ENCODE measurements around the gene TMEM131.
"Not testable (repeated sequence)": the region's sequence is repeated elsewhere in the genome, so short reads cannot be mapped to it uniquely, and the experiment has no call there.

The TMEM131 gene

DNA sequence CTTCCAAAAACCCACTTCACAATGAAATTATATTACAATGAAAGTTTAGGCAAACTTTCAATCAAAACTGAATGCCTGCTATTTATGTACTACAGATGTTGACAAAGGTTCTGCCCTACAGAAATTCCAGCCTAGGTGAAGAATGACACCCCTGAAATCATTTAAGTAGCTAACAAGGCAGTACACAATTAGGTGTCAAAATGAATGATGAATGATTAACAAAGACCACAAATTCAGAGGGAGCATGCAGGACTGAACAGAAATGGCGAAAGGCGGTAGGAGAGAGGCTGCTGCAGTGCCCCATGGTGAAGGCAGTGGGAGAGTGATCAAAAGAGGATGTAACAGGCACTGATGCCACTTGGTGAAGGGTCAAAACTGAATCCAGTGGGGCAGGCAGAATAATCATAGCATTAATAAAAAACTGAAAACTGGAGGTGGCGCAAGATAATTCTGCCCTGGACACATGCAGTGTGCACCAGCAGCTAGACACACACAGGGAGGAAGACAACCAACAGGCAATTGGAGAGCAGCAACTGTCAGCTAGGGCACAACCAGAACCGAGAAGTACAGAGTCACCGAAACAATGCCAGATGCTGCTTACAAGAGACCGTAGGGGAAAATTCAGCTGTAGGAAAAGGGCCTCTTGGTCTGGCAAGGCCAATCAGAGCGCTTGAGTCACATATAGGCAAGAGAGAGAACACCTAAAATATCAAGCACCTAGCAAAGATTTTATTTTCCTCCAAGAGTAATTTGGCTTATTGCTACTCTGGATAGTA, 4.5 kb downstream of the TMEM131 start:
- no peak for DNase-seq

GRCh38 chr2:97988722-97989121, 7.0 kb downstream of the TMEM131 start:
- no peak for DNase-seq

GRCh38 chr2:97985998-97986397, 9.8 kb downstream of the TMEM131 start:
- no peak for DNase-seq

GRCh38 chr2:97983698-97984097, 12.1 kb downstream of the TMEM131 start:
- no peak for DNase-seq

DNA sequence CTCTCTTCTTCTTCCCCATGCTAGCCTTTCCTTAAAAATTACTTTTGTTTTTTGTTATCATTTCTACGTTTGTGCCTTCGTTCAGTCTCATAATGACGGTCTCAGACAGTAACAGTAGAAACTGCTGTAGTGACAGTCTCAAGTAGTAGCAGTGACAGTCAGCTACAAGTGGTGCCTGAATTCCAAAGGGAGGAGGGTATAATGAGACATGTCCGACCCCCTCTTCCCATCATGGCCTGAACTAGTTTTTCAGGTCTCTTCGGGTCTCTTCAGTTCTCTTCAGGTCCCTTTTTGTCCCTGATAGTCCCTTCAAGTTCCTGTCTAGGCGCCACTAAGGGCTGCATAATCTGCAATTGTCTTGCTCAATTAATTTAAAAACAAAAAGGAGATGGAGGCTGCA, 12.6 kb downstream of the TMEM131 start:
- DNase-seq: no peak

GRCh38 chr2:97982621-97983020, 13.1 kb downstream of the TMEM131 start:
- DNase-seq: no peak

- no peak for DNase-seq
Measured at GRCh38 chr2:97981961-97982360, 13.8 kb downstream of the TMEM131 start.

- no peak for DNase-seq
Measured at GRCh38 chr2:97979904-97980303, 15.8 kb downstream of the TMEM131 start.

GRCh38 chr2:97974471-97974870, 21.3 kb downstream of the TMEM131 start:
- no peak for DNase-seq

DNA sequence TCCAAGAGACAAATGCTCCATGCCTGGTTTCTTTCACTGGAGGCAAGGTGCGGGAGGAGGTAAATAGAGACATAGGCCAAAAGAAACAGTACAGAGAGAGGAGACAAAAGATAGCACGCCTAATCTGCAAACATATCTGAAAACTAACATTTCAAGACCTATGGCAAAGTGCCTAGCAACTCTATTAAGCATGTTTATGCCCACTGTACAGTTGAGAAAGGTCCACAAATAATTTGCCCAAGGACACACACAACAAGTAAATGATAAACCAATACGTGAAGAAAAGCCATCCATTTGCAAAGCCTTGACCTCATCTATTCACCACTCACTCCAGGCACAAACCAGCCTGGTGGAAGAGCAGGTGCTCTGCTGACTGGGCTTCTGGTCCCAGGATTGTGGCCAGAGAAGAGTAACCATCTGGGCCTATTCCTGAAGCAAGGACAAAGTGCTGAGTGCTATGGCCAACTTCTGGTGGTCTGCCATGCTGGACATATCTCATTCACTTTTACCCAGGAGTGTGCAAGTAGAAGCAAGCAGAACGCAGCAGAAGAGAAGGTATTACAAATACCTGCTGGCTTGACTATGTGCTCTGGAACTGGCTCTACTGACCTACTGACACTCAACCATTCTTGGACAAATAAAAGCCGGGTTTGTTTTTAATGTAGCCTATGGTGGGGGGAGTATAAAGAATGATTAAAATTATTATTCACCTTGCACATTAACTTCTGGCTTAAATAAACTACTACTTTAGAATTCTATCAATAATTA, 25.3 kb downstream of the TMEM131 start:
- no peak for DNase-seq

DNA sequence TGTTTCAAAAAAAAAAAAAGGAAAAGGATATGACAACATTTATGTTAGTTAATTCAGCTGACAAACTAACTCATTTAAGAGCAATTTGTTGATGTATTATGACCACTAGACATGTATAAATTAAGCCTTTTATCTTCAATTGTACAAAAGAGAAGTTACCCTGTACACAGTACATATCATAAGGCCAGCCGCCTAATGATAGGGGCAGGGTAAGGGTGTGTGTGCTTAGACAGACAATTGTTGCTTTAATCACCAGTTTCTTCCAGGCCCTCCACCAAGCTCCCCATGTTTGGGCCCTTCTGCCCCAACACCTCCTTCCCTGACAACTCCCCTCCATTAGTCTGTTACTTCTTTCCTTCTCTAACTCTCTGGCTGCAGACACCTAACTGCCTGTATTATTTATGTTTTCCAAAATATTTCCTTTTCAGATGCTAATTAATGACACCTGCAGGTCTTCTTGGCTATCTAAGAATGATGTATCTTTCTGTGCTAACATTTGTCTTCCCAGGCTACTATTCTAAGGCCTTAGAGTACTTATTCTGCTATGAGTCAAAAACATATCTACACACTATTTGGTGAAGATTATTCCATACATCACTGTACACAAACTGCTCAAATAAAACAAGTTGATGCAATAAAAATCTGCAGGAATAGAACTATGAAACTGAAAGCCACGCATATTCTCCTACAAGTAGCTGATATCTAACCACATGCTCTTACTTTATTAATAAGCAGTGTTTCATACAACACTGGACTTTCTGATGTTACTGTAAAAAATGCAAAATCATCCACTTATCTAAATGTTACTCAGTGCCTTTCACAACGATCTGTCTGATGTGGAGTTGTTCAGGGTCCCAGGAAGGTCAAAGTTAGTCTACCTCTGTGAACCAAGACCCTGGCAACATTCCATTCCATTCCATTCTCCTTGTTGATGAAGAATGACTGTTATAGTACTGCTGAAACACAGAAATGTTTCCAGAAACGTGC, 26.4 kb downstream of the TMEM131 start:
- no peak for DNase-seq

DNA sequence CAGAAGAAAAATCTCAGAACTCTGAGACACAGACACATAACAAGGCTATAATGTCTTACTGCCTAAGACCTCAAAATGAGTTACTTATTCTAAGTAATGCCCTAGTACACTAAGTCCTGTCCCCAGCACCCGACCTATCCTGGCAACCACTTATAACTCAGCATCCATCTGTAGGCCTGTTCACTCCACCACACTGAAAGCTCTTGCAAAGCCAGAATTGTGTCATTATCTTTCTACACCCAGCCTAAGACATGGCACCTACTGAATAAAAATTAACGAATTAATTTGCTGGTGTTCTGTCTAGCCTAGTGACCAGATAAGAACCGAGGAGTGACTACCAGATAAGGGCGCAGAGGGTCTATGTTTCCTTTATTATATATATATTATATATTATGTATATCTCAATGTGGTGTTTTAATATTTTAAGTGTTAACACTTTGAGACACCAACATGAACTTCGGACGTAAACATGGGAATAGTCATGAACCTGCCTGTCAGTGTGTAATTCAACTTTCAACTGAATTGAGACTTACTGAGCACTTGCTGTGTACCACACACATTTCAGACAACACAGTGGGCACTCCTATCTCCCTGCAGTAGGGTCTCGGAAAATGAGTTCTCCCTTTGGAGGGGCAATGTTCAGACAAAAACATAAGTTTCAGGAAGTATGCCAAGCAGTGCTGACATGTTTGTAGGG, 27.7 kb downstream of the TMEM131 start:
- DNase-seq: no peak

- DNase-seq: no peak
Measured at GRCh38 chr2:97967216-97967592, 28.5 kb downstream of the TMEM131 start.

DNA sequence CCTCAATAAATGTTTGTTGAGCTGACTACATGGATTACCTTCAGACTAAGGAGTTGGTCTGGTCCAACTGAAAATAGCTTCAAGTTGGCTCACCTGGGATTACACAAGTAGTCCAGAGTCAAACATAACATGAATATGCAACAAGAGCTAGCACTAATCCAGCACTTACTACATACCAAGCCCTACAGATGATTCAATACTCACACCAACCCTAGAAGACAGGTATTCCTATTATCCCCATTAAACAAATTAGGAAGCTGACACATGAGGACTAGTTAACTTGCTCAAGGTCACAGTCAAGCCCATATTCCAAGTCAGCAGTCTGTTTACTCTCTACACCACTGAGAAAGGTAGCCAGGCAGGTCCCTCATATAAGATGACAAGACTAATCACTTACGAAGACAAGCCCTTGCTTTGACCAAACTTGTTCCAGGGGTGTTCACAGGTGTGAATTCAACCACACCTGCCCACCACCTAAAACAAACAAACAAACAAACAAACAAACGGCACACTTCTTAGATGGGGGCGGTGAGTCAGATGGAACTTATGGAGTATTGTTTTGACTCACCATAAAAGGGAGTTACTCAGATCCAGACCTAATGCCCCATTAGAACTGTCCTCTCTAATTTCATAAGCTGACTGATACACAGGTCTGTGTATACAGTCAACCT, 29.1 kb downstream of the TMEM131 start:
- no peak for DNase-seq

- DNase-seq: no peak
Measured at GRCh38 chr2:97965116-97965515, 30.6 kb downstream of the TMEM131 start.

GRCh38 chr2:97963880-97964279, 31.9 kb downstream of the TMEM131 start:
- no peak for DNase-seq

GRCh38 chr2:97963079-97963406, 32.7 kb downstream of the TMEM131 start:
- no peak for DNase-seq

GRCh38 chr2:97961534-97961933, 34.2 kb downstream of the TMEM131 start:
- DNase-seq: no peak

DNA sequence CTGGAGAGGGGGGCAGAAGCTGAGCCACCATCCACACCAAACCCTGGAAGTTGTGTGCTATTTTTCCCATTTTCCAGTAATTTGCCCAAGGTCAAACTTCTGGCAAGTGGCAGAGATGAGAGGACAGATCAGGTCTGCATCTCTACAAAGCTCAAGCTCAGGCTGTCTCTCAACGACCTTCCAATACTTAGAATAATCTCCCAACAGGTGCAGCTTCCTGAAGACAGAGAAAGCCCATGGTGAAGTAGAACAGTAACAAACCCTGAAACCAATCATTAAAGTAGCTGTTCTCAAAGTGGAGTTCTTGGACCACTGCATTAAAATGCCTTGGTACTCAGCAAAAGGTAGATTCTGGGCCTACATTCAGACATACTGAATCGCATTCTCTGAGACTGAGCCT, 37.6 kb downstream of the TMEM131 start:
- no peak for DNase-seq

GRCh38 chr2:97957432-97958183, 38.1 kb downstream of the TMEM131 start:
- no peak for DNase-seq

- not testable (repeated sequence) for DNase-seq
Measured at GRCh38 chr2:97956753-97957152, 39.0 kb downstream of the TMEM131 start.

Measured in NCI-H1436 treated with DMSO at 0.1 percent for 48 hours (cell line).